Suprapubic skin (tissue), 4 donors: ENCODE measurements around the gene ZDHHC14. TPM values are rescaled to one million over a fixed set of nuclear protein-coding genes. Genes with fewer than 3 reads are reported as not detected.

Source experiments
- DNase-seq, 2 donors: peaks; one replicate each; pipeline ENCODE4 v3.0.0-alpha.2; 2019; ENCODE audit warnings: low spot score in 2 of 2
- H3K27ac ChIP-seq: fragments of 200-600 bp; sonication (generic); one replicate; pipeline ENCODE4 v1.5.1; 2019
- H3K27me3 ChIP-seq: fragments of 200-600 bp; sonication (generic); one replicate; pipeline ENCODE4 v1.5.1; 2019
- H3K36me3 ChIP-seq: fragments of 200-600 bp; sonication (generic); one replicate; pipeline ENCODE4 v1.5.1; 2019
- H3K4me1 ChIP-seq: fragments of 200-600 bp; sonication (generic); one replicate; pipeline ENCODE4 v1.5.1; 2019
- H3K4me3 ChIP-seq: fragments of 200-600 bp; sonication (generic); one replicate; pipeline ENCODE4 v1.5.1; 2019; ENCODE audit warnings: mild to moderate bottlenecking
- H3K9me3 ChIP-seq: fragments of 200-600 bp; sonication (generic); one replicate; pipeline ENCODE4 v1.5.1; 2019
- CTCF ChIP-seq, 2 donors: fragments of 200-600 bp in 1 of 2; fragments of 450-650 bp in 1 of 2; sonication (generic) in 1 of 2; IDR thresholded peaks; one replicate each; pipeline ENCODE4 v1.5.1; 2016 to 2019; ENCODE audit warnings: antibody characterized with exemption in 2 of 2, mild to moderate bottlenecking in 1 of 2, moderate library complexity in 1 of 2
- EP300 ChIP-seq: sonication (generic); formaldehyde crosslinking; IDR thresholded peaks from one replicate; pipeline ENCODE4 v1.6.1; 2017; ENCODE audit warnings: antibody characterized with exemption
- POLR2A ChIP-seq, 2 donors: fragments of 450-650 bp; IDR thresholded peaks; one replicate each; pipeline ENCODE4 v1.6.1; 2017; ENCODE audit warnings: antibody characterized with exemption in 2 of 2, mild to moderate bottlenecking in 2 of 2, moderate library complexity in 2 of 2
- POLR2AphosphoS5 ChIP-seq, 3 donors: sonication (generic); formaldehyde crosslinking; IDR thresholded peaks; one replicate each; pipeline ENCODE4 v1.6.1; 2017; ENCODE audit warnings: antibody characterized with exemption in 3 of 3
- WGBS: methylation state at CpG from one replicate; pipeline ENCODE4 v1.1.5; 2018; 5-methylcytosine and 5-hydroxymethylcytosine counted together
- total RNA-seq, 4 donors: library from RNA; depleted of rRNA; stranded (reverse); fragments of >200 nt; gene quantifications; one replicate each; pipeline ENCODE4 v1.1.0, GENCODE V29; 2016

The ZDHHC14 gene
- total RNA-seq, 4 donors from 2014 or later, result 4.3 to 9.9 (median 7.7) TPM

- H3K4me1 ChIP-seq, result no peaks in the 10 kb centered on the region
- H3K27me3 ChIP-seq, result no peaks in the 10 kb centered on the region
- TF ChIP-seq POLR2AphosphoS5 (IDR thresholded peaks at IDR 0.05) (no peak), EP300 (no peak), POLR2A (IDR thresholded peaks at IDR 0.05) (no peak), CTCF (IDR thresholded peaks at IDR 0.05) (no peak)
- H3K9me3 ChIP-seq, result no peaks in the 10 kb centered on the region
- no peak for DNase-seq
- no peak overlapping the region for H3K4me3 ChIP-seq
- 68% methylated on average over 3 of the region's 3 CpGs for WGBS
- H3K36me3 ChIP-seq, result no peaks in the 10 kb centered on the region
- no peak overlapping the region for H3K27ac ChIP-seq
Observed at GRCh38 chr6:157361886-157362285, 19.1 kb upstream of the ZDHHC14 start.

- Histone ChIP-seq H3K27ac (no peak overlapping the region), H3K36me3 (no peaks in the 10 kb centered on the region), H3K4me3 (no peak overlapping the region), H3K4me1 (no peaks in the 10 kb centered on the region), H3K9me3 (no peaks in the 10 kb centered on the region), H3K27me3 (no peaks in the 10 kb centered on the region)
- DNase-seq, result no peak
- 96% methylated on average over 1 of the region's 1 CpG for WGBS
- no peak for TF ChIP-seq POLR2A (IDR thresholded peaks at IDR 0.05)
- TF ChIP-seq POLR2AphosphoS5 (IDR thresholded peaks at IDR 0.05), result no peak
- TF ChIP-seq CTCF (IDR thresholded peaks at IDR 0.05), result no peak
- no peak for TF ChIP-seq EP300
Observed at GRCh38 chr6:157364705-157365104, 16.3 kb upstream of the ZDHHC14 start.

- WGBS, result 85% methylated on average over 11 of the region's 11 CpGs
- no peaks in the 10 kb centered on the region for H3K4me1 ChIP-seq
- H3K9me3 ChIP-seq, result no peaks in the 10 kb centered on the region
Observed at GRCh38 chr6:157366648-157367047, 14.3 kb upstream of the ZDHHC14 start.

GRCh38 chr6:157368359-157369049, 12.5 kb upstream of the ZDHHC14 start:
- H3K36me3 ChIP-seq, result no peaks in the 10 kb centered on the region
- H3K27me3 ChIP-seq, result no peaks in the 10 kb centered on the region
- no peak overlapping the region for H3K4me3 ChIP-seq
- no peaks in the 10 kb centered on the region for H3K9me3 ChIP-seq
- TF ChIP-seq POLR2AphosphoS5 (IDR thresholded peaks at IDR 0.05), result no peak
- no peak for TF ChIP-seq EP300
- TF ChIP-seq CTCF (IDR thresholded peaks at IDR 0.05), result no peak
- TF ChIP-seq POLR2A (IDR thresholded peaks at IDR 0.05), result no peak
- no peak overlapping the region for H3K27ac ChIP-seq
- 77% methylated on average over 7 of the region's 7 CpGs for WGBS
- no peak for DNase-seq
- H3K4me1 ChIP-seq, result no peaks in the 10 kb centered on the region

More at GRCh38 chr6:157366648-157367047, 14.3 kb upstream of the ZDHHC14 start:
- Histone ChIP-seq H3K27ac (no peak overlapping the region), H3K36me3 (no peaks in the 10 kb centered on the region), H3K27me3 (no peaks in the 10 kb centered on the region), H3K4me3 (no peak overlapping the region)
- DNase-seq, result no peak
- TF ChIP-seq EP300 (no peak), CTCF (IDR thresholded peaks at IDR 0.05) (no peak), POLR2AphosphoS5 (IDR thresholded peaks at IDR 0.05) (no peak), POLR2A (IDR thresholded peaks at IDR 0.05) (no peak)

GRCh38 chr6:157370755-157371154, 10.2 kb upstream of the ZDHHC14 start:
- Histone ChIP-seq H3K4me1 (no peaks in the 10 kb centered on the region), H3K27me3 (no peaks in the 10 kb centered on the region), H3K27ac (no peak overlapping the region), H3K9me3 (no peaks in the 10 kb centered on the region), H3K36me3 (no peaks in the 10 kb centered on the region), H3K4me3 (no peak overlapping the region)
- TF ChIP-seq EP300 (no peak), POLR2AphosphoS5 (IDR thresholded peaks at IDR 0.05) (no peak), CTCF (IDR thresholded peaks at IDR 0.05) (no peak), POLR2A (IDR thresholded peaks at IDR 0.05) (no peak)
- no peak for DNase-seq
- WGBS, result 81% methylated on average over 1 of the region's 1 CpG
